ENCODE data around the gene LGALS16. TPM values are rescaled to one million over a fixed set of nuclear protein-coding genes. Genes with fewer than 3 reads are reported as not detected.

LGALS16 gene
- total and polyA plus RNA-seq, 2 donors (not counting 1 experiment from before 2014, with no cell fraction given) = not detected

DNA sequence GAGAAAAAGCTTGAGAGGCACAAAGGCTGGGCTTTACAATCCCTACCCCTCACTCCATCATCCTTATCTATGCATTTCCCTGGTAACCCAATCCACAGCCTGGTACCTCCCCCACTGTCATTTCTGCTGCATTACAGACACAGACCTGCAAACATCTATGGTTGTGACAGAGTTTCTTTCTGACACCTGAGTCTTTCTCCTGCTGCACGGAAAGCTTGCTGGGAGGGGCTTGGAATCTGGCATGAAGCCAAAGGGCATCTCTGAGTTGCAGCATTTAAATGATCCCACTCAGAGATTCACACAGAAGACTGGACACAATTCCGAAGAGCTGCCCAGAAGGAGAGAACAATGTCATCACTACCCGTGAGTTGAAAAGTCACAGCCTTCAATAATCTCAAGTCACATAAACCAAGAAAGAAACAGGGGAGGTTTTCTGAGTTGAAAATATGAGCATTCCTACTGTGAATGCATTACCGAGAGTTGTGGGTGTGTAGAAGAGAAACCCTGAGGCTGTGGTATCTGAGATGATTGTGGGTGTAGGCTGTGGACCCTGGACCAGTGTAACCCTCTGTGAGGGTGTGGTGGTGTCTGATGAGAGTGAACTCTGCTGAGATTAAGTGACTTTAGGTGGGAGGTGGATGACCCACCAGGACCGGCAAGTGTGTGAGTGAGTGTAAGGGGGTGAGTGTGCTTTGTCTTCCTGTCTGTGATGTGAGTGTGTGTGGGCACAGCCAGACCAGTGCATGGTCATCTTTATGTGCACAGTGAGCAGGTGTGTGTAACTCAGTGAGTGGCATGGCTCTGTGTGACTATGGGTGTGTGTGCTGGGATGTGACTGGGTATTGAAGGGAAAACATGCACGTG lies 48.7 kb downstream of the LGALS16 start, which contains the start of gene LGALS14:
LGALS14 (plus strand) TSS at position 301 of the 864 bp plus-strand sequence; CDS start at position 349, 48 bp downstream.
- Histone ChIP-seq H3K4me3 (ENCODE audit: control extremely low read depth in 1 of 5, extremely low read depth in 1 of 5, insufficient read depth in 1 of 5, low read depth in 2 of 5, low read length in 4 of 5) (no peak within 1 kb of the TSS), H3K79me2 (ENCODE audit: control insufficient read depth, insufficient read depth, low read length) (no peaks in the 10 kb centered on the region), H2AFZ (ENCODE audit: insufficient read depth, low read depth, low read length, poor library complexity, severe bottlenecking) (no peak within 1 kb of the TSS), H3K9ac (ENCODE audit: low read length) (no peak within 1 kb of the TSS), H3K4me1 (ENCODE audit: control insufficient read depth in 2 of 2, insufficient read depth in 2 of 2, low read length in 2 of 2) (no peaks in the 10 kb centered on the region), H3K27me3 (replicated peaks in 1 of 4; ENCODE audit: control extremely low read depth in 1 of 4, control insufficient read depth in 3 of 4, insufficient read depth in 4 of 4, low read length in 3 of 4) (peaks cover 0 to 7% (median 5%) of the 10 kb centered on the region in 4 experiments), H3K9me3 (ENCODE audit: control extremely low read depth in 1 of 3, control insufficient read depth in 2 of 3, insufficient read depth in 1 of 3, low read length in 2 of 3) (no peaks in the 10 kb centered on the region), H4K20me1 (ENCODE audit: control insufficient read depth, insufficient read depth, low read length, poor library complexity, severe bottlenecking) (no peaks in the 10 kb centered on the region), H3K4me2 (replicated peaks; ENCODE audit: low read depth, low read length, poor library complexity, severe bottlenecking) (no peak within 1 kb of the TSS), H3K27ac (ENCODE audit: low read length in 2 of 2) (no peak within 1 kb of the TSS), H3K36me3 (replicated peaks in 1 of 2; ENCODE audit: control extremely low read depth in 1 of 2, control insufficient read depth in 1 of 2, extremely low read depth in 1 of 2, insufficient read depth in 2 of 2, low read length in 1 of 2) (no peaks in the 10 kb centered on the region)
- H3K9me3 Mint-ChIP-seq (ENCODE audit: insufficient read depth) = no peaks in the 10 kb centered on the region
- peaks cover 47% of the 10 kb centered on the region for H3K27me3 Mint-ChIP-seq
- no peaks in the 10 kb centered on the region for H3K4me1 Mint-ChIP-seq
- no peak for ATAC-seq (ENCODE audit: low read depth)
- POLR2A ChIA-PET = no interaction called here
- no peak for TF ChIP-seq EZH2 (IDR thresholded peaks at IDR 0.05; ENCODE audit: borderline replicate concordance, insufficient read depth, low read depth, low read length, poor library complexity, severe bottlenecking)
- TF ChIP-seq CTCF (IDR thresholded peaks at IDR 0.05) = no peak
- whole genome bisulfite sequencing (ENCODE audit: insufficient coverage) = 81% methylated on average over 4 of the region's 6 CpGs
- CTCF ChIA-PET = no interaction called here
- no peak within 1 kb of the TSS for H3K27ac Mint-ChIP-seq
- intact Hi-C loops (cut with micrococcal nuclease) = no loop called here
- no peak for DNase-seq
- no peak within 1 kb of the TSS for H3K4me3 Mint-ChIP-seq

DNA sequence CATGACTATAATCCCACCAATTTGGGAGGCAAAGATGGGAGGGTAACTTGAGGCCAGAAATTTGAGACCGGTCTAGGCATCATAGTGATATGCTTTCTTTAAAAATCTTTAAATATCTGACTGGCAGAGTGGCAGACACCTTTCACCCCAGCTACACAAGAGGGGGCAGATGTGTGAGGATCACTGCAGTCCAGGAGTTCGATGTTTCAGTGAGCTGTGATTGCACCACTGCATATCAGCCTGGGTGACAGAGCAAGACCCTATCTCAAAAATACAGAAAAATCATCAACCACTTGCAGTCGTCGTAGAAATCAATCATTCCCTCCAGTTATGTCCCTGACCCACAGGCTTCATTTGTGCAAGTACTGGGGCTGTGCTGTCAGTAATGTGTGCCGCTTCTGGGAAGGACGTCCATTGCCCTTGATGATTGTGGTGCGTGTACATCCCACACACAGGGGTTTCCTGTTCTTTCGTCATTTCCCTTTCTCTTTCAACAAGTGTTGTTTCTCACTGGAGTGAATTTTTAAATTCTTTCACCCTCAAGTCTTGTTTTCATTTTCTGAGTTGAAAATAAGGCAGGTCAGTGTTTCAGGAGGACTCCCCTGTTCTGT lies 50.0 kb downstream of the LGALS16 start:
- no peak overlapping the region for H3K4me3 Mint-ChIP-seq
- Histone ChIP-seq H3K4me3 (ENCODE audit: control extremely low read depth in 1 of 5, extremely low read depth in 1 of 5, insufficient read depth in 1 of 5, low read depth in 2 of 5, low read length in 4 of 5) (no peak overlapping the region), H2AFZ (ENCODE audit: insufficient read depth, low read depth, low read length, poor library complexity, severe bottlenecking) (no peak overlapping the region), H3K27me3 (replicated peaks in 1 of 4; ENCODE audit: control extremely low read depth in 1 of 4, control insufficient read depth in 3 of 4, insufficient read depth in 4 of 4, low read length in 3 of 4) (peaks cover 0 to 5% (median 1%) of the 10 kb centered on the region in 4 experiments), H3K9ac (ENCODE audit: low read length) (no peak overlapping the region), H3K79me2 (ENCODE audit: control insufficient read depth, insufficient read depth, low read length) (no peaks in the 10 kb centered on the region), H3K9me3 (ENCODE audit: control extremely low read depth in 1 of 3, control insufficient read depth in 2 of 3, insufficient read depth in 1 of 3, low read length in 2 of 3) (no peaks in the 10 kb centered on the region), H3K4me2 (replicated peaks; ENCODE audit: low read depth, low read length, poor library complexity, severe bottlenecking) (no peak overlapping the region), H3K4me1 (ENCODE audit: control insufficient read depth in 2 of 2, insufficient read depth in 2 of 2, low read length in 2 of 2) (no peaks in the 10 kb centered on the region), H4K20me1 (ENCODE audit: control insufficient read depth, insufficient read depth, low read length, poor library complexity, severe bottlenecking) (no peaks in the 10 kb centered on the region), H3K27ac (ENCODE audit: low read length in 2 of 2) (no peak overlapping the region), H3K36me3 (replicated peaks in 1 of 2; ENCODE audit: control extremely low read depth in 1 of 2, control insufficient read depth in 1 of 2, extremely low read depth in 1 of 2, insufficient read depth in 2 of 2, low read length in 1 of 2) (no peaks in the 10 kb centered on the region)
- no peaks in the 10 kb centered on the region for H3K4me1 Mint-ChIP-seq
- POLR2A ChIA-PET = no interaction called here
- no peaks in the 10 kb centered on the region for H3K9me3 Mint-ChIP-seq (ENCODE audit: insufficient read depth)
- no peak for TF ChIP-seq CTCF (IDR thresholded peaks at IDR 0.05)
- TF ChIP-seq EZH2 (IDR thresholded peaks at IDR 0.05; ENCODE audit: borderline replicate concordance, insufficient read depth, low read depth, low read length, poor library complexity, severe bottlenecking) = no peak
- no peak overlapping the region for H3K27ac Mint-ChIP-seq
- DNase-seq (no peak), ATAC-seq (ENCODE audit: low read depth) (no peak)
- intact Hi-C loops (cut with micrococcal nuclease) = no loop called here
- WGBS (ENCODE audit: insufficient coverage) = 83% methylated on average over 1 of the region's 8 CpGs
- peaks cover 41% of the 10 kb centered on the region for H3K27me3 Mint-ChIP-seq
- CTCF ChIA-PET = no interaction called here

All from B cell (primary cell).